Effector CD4-positive, alpha-beta T cell (primary cell): ENCODE measurements around the gene PRMT1.

ENCODE experiments used
- DNase-seq: peaks from one replicate; pipeline ENCODE4 v3.0.0-alpha.2; 2020

PRMT1 gene

DNA sequence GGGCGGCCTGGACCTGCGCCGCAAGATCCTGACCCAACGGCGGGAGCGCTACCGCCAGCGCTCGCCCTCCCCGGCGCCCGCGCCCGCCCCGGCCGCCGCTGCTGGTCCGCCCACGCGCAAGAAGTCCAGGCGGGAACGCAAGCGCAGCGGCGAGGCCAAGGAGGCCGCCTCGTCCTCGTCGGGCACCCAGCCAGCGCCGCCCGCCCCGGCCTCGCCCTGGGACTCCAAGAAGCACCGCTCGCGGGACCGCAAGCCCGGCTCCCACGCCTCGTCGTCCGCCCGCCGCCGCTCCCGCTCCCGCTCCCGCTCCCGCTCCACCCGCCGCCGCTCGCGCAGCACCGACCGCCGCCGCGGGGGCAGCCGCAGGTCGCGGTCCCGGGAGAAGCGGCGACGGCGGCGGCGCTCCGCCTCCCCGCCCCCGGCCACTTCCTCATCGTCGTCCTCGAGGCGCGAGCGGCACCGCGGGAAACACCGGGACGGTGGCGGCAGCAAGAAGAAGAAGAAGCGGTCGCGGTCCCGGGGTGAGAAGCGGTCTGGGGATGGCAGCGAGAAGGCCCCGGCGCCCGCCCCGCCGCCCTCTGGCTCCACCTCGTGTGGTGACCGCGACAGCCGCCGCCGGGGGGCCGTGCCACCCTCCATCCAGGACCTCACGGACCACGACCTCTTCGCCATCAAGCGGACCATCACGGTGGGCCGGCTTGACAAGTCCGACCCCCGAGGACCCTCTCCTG, 25.1 kb upstream of the PRMT1 start:
- no peak for DNase-seq

DNA sequence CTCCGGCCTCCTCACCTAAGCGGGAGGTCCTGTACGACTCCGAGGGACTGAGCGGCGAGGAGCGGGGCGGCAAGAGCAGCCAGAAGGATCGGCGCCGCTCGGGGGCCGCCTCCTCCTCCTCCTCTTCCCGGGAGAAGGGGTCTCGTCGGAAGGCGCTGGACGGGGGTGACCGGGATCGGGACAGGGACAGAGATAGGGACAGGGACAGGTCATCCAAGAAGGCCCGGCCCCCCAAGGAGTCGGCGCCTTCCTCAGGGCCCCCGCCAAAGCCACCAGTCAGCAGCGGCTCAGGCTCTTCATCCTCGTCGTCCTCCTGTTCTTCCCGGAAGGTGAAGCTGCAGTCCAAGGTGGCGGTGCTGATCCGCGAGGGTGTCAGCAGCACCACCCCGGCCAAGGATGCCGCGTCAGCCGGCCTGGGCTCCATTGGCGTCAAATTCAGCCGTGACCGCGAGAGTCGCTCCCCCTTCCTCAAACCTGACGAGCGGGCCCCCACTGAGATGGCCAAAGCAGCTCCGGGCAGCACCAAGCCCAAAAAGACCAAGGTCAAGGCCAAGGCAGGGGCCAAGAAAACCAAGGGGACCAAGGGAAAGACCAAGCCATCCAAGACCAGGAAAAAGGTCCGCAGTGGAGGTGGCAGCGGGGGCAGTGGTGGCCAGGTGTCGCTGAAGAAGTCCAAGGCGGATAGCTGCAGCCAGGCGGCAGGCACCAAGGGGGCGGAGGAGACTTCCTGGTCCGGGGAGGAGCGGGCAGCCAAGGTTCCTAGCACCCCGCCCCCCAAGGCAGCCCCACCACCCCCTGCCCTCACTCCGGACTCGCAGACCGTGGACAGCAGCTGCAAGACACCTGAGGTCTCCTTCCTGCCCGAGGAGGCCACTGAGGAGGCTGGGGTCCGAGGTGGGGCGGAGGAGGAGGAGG, 24.3 kb upstream of the PRMT1 start:
- no peak for DNase-seq

DNA sequence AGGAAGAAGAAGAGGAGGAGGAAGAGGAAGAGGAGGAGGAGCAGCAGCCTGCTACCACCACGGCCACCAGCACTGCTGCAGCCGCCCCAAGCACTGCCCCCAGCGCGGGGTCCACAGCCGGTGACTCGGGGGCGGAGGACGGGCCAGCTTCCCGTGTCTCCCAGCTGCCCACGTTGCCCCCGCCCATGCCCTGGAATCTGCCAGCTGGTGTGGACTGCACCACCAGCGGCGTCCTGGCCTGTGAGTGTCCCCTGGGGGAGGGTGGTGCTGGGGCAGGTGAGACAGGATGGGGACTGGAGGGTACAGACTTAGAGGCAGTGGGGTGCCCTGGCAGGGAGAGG, 23.6 kb upstream of the PRMT1 start:
- no peak for DNase-seq

DNA sequence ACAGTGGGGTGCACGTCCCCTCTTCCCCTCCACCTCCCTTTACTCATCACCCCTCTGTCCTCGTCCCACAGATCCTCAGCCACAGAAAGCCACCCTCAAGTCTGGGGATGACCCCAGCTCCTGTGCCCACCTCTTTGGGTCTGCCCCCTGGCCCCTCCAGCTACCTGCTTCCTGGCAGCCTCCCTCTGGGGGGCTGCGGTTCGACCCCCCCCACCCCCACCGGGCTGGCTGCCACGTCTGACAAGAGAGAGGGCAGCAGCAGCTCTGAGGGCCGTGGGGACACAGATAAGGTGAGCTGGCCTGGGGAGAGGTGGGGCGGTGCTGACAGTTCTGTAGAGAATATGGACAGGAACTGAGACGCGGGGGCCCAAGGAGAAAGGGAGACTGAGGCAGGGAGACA, 22.5 kb upstream of the PRMT1 start:
- no peak for DNase-seq

DNA sequence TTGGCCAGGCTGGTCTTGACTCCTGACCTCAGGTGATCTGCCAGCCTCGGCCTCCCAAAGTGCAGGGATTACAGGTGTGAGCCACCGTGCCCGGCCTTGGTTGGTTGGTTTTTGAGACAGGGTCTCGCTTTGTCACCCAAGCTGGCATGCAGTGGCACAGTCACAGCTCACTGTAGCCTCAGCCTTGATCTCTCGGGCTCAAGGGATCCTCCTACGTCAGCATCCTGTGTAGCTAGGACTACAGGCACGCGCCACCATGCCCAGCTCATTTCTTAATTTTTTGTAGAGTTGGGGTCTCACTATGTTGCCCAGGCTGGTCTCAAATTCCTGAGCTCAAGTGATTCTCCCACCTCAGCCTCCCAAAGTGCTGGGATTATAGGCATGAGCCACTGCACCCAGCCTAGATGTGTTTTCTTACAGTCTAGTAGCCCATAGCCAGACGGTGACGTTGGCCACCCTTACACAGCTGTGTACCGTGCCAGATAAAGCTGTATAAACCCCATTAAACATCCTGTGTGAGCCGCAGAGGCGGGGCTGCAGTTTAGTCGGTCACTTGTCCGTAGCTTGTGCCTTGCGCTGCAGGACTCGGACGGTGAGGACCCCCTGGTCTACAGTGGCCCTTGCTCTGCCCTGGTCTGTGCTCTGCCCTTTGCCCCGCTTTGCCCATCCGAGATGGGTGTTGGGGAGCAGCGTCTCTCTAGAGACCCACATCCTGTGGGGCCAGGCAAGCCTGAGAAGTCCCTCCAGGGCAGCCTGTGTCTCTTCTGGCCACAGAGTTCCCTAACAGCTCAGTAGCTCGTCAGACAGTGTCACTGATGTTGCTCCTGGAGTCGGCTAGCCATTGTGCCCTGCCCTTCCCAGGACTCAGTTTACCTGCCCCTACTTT, 21.3 kb upstream of the PRMT1 start:
- no peak for DNase-seq

DNA sequence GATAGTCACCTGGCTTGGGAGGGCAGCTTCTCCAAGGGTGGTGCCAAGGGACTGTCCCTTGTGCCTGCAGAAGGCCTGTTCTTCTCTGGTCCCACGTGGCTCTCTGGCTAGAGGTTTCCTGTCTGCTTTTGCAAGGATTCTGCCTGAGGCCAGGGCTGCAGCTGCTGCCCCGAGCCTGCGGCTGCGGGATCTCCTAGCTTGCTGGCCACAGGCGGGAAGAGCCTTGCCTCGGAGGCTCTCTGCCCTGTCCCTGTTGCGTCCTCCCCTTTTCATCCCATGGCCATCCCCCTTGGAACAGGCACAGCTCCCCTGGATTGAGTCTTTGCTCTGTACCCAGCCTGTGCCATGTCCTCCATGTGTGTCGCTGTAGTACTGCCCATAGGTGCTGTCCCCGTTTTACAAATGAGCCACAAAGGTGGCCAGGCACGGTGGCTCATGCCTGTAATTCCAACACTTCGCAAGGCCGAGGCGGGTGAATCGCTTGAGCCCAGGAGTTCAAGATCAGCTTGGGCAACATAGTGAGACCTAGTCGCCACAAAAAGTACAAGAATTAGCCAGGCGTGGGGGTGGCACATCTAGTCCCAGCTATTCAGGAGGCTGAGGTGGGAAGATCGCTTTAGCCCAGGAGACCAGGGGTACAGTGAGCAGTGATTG, 20.5 kb upstream of the PRMT1 start:
- DNase-seq, result no peak

DNA sequence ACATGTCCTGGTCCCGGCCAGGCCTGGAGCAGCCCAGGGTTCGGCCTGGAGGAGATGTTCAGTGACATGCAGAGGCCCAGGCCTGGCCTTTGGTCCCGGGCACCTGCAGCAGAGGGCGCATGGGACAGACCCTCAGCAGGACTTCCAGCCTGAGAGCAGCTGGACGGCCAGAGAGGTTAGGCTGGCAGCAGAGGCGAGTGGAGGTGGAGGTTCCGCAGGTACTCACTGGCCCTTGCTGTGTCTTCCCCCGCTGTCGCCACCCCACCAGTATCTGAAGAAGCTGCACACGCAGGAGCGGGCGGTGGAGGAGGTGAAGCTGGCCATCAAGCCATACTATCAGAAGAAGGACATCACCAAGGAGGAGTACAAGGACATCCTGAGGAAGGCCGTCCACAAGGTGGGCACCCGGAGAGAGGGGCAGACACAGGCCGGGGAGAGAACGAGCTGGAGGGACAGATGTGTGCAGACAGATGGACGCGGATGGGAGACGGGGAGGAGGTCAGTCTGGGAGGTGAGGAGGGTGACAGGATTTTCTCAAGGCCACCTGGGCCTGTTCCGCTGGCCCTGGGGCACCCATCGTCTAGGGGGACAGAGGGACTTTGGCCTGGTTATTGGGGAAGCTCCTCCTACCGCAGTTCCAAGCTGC, 19.5 kb upstream of the PRMT1 start:
- no peak for DNase-seq

DNA sequence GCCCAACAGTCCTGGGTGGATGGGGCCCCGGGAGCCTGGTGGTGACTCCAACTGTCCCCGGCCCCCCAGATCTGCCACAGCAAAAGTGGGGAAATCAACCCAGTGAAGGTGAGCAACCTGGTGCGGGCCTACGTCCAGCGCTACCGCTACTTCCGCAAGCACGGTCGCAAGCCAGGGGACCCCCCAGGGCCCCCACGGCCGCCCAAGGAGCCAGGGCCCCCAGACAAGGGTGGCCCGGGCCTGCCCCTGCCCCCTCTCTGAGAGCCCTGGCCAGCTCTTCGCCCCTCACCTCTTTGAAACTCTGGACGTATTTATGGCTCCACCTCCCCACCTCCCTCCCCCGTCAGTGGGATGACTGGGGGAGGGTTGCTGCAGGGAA, 18.9 kb upstream of the PRMT1 start:
- no peak for DNase-seq

DNA sequence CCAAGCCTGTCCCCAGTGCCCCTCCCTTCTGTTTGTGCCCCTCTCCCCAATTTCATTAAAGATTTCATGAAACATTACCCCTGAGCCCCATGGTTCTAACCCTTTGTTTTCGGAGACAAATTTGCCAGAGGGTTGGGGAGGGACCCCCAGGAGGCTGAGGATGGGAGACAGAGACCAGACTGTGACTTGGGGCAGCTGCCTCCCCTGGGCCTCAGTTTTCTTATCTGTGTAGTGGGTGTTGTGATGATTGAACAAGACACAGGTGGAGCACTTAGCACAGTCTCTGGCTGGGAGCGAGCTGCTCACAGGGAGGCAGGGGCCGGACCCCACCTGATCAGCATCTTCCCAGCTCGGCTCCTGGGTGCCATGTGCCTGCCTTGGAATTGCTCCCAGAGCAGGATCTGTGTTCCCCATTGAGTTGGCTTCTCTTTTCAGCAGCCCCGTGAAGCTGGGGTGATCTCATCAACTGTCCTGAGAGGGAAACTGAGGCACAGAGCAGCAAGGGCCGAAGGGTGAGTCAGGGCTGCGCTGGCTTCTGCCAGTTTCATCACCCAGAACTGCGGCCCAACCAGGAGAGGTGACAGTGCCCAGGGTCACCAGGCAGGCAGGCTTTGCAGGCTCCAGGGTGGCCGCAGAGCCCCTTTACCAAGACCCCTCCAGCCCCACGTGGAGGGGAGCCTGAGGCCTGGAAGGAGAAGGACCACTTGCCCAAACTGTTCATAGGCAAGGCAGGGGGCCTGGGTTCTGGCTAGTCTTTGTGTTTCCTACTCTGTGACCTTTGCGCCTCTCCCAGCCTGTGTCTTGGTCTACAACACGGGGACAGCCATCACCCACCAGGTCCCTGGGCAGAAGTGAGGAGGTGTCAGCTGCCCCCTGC, 18.3 kb upstream of the PRMT1 start:
- DNase-seq, result no peak

DNA sequence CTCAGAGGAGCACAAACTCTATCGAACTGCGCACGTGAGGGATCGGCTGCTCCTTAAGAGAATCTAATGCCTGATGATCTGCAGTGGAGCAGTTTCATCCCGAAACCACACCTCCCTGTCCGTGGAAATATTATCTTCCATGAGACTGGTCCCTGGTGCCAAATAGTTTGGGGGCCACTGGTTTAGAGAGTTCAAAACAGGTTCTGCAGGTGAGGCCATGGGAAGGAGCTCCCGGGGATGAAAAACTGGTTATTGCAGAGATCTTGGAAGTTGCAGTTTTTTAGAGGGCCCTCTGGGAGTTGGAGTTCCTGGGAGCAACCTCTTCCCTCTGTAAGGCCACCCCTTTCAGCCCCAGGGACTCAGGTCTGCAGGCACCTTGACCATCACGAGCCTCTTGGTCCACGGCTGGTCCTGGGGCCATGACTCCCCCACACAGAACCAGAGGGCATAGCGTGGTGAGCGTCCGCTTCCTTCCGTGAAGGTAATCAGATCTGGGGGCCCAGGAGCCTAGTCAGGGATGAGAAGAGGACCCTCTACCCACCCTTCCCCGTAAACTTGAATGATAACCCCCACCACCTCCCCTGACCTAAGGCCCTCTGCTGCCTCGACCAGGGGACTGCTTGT, 16.6 kb upstream of the PRMT1 start:
- DNase-seq, result no peak

DNA sequence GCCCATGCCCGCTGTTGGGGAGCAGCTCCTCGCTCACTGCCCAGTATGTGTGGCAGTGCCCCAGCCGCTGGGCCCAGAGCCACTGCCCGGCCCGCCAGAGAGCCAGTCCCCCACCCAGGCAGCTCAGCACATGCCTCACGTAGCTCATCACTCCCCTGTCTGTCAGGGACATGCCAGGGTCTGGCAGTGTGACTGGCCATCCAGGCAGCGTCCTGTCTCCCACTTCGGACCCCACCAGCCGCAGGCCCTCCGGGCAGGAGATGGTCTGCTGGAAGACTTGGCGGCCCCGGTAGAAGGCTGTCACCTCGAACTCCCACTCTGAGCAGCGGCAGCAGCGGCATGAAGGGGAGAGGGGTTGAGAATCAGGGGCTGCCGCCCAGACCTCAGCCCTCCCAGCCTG, 15.1 kb upstream of the PRMT1 start:
- DNase-seq, result no peak

DNA sequence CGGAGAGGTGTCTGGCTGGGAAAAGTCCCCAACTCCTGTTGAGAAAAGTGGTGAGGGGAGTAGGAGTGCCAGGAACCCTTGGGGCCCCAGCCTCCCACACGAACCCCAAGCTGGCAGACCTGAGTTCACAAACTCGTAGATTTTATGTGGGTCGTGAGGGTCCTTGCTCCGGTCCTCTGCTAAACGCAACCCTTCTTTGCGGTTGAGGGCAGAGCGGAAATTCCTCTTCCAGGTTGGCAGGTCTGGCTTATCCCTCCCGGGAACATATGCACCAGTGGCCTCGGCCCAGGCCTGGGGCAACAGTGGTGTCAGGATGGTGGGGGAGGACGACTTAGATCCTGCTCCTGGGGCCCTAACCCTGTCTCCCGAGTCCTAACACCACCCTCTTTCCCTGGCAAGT, 13.8 kb upstream of the PRMT1 start:
- no peak for DNase-seq

DNA sequence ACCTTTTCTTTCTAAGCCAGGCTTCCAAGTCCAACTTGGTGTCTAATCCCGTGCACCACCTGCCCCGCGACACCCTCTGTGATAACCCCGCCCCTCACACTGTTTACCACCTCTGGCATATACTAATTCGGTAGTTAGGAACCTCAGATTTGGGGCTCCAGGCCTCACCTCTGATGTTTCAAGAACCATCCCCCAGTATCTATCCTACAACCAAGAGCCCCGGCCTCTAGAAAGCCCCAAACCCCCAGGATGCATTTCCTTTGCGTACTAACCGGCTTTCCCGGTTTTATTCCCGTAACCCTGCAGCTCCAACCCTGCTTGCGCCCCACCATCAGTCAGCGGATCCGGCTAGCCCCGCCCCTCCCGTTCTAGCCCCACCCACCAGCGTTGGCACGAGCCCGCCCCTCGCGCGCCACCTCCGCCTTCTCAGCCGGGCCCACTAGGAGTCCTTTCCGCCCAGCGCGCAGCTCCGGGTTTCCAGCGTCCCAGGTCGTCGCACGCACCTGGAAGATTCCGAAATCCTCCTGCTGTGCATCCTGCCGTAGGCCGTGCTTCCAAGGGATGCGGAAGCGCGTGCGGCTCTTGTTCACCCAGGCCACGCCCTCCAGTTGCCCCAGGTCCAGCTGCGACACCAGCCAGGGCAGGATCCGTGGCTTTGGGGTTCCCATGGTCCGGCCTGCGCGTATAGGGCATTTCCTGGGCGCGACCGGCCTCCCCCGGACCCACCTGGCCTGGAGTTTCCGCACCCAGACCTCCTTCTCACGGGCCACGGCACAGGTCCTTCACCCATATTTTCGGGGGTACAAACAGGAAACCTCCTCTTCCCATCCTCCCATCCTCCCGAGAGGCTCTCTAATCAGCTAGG, 12.7 kb upstream of the PRMT1 start:
- DNase-seq, result peak; percentile 90

DNA sequence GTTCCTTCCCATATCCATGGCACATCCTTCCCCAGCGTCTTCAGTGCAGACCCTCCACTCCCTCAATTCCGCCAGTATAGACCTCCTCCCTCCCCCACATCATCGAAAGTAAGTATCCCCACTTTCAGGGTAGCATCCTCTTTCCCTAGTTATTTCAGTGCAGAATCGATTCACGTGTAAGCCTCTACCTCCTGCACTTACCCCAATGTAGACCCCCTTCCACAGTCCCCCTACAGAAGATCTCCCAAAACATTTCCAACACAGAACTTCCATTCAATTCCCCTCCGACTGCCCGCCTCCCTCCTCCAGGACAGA, 12.1 kb upstream of the PRMT1 start:
- DNase-seq, result no peak

DNA sequence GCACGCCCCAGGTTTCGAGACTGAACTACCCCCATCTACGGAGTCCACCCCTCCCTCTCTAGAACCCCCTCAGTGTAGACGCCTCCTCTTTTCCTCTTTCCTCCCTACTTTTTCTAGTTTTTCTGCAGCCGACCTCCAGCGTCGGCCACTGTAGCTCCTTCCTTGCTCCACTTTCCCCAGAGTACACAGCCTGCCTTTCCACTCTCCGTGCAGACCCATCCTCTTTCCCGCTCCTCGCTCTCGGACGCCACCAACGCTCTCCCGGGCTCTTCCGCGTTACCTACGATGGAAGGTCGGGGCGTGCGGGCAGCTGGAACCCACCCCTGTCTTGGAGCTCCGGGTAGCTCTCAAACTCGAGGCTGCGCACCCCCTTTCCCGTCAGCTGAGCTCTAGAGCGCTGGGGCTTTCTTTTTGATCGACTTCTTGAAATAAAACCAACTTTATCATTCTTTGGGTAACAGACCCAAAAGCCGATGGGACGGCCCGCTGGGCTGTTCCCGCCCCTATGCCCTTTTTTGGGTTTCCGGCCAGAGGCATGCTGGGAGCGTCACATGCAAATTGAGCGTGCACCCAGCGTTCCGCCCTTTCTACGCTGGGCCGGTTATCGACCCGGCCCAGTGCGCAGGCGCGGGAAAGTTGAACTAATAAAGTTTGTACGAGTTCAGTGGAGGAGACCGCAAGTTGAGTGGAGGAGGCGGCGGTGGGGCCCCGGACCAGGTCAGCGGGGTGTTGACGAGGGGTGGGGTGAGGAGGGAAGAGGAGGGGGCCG, 11.5 kb upstream of the PRMT1 start, which contains the start of the genes BCL2L12 and IRF3:
BCL2L12 (plus strand) TSS at position 583 of the 769 bp plus-strand sequence. CDS start 760 bp downstream, outside the sequence.
IRF3 (minus strand) TSS at position 507 of the 769 bp plus-strand sequence. CDS start 1,019 bp downstream, outside the sequence.
- DNase-seq, result peak; percentile 100

DNA sequence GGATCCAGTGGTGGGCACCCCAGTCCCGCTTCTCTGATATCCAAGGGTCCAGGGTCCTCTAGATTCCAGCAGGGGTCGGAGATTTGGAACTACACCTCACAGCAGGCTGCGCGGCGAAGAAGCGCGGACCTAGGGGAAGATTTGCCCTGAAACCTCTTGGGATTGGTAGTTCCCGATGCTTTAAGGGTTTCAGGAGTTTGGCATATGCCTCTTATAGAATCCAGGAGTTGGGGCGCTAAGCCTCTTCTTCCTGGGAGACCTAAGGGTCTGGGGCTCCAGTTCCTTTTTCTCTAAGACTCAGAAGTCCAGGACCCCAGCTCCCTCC, 11.0 kb upstream of the PRMT1 start:
- no peak for DNase-seq

DNA sequence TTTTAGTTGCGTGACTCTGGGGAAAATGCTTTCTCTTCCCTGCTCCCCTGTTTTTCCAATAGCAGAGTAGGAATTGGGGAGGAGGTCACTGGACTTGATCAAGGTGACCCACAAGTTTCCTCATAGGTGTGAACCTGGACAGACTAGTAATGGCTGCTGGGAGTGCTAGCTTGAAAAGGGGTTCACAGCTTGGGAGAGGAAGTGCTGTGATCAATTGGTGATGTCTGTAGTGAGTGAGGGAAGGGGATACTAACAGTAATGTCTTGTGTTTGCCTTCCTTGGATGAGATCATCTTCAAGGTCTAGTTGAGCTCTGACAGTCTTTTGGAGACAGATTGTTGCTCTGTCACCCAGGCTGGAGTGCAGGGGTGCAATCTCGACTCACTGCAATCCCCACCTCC, 9.6 kb upstream of the PRMT1 start:
- DNase-seq, result no peak

DNA sequence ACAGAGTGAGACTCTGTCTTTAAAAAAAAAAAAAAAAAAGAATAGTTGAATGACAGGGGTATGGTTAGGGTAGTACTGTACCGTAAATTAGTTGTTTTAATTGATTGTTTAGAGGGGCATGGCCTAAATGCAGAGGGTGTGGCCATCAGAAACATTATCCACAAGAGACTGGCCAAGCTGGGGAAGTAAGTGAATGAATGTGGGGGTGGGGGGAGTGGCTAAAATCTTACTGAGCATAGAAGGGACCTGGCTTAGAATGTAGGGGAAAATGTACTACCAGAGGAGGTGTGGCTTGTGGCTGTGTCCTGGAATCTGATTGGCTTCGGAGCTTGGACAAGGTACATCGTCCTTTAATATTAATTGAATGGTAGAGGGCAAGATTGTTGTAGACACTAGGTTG, 7.6 kb upstream of the PRMT1 start:
- DNase-seq, result no peak
